HL-60 (cell line): ENCODE measurements around the gene SUOX.

Experiments
- DNase-seq, 2 experiments: peaks; one replicate each; pipeline ENCODE4 v3.0.0-alpha.2; 2010 to 2020; ENCODE audit warnings: low read depth in 1 of 2, low spot score in 1 of 2
- H3K27ac ChIP-seq: fragments of 250-450 bp; sonication (Bioruptor Pico); replicated peaks from 2 replicates; pipeline ENCODE4 v1.5.1; 2020; ENCODE audit warnings: mild to moderate bottlenecking, moderate library complexity
- H3K27me3 ChIP-seq: fragments of 250-450 bp; sonication (Bioruptor Pico); 2 replicates; pipeline ENCODE4 v1.5.1; 2021; ENCODE audit warnings: mild to moderate bottlenecking, moderate library complexity; ENCODE audit not compliant: insufficient read depth, poor library complexity, severe bottlenecking
- H3K4me3 ChIP-seq: replicated peaks from 2 replicates; pipeline ENCODE4 v1.5.1; 2011; ENCODE audit warnings: mild to moderate bottlenecking, control low read depth, low read length; ENCODE audit not compliant: insufficient read depth
- GABPA ChIP-seq: IDR thresholded peaks from 2 replicates; pipeline ENCODE4 v1.6.1; 2012; ENCODE audit warnings: low read depth
- POLR2AphosphoS5 ChIP-seq: IDR thresholded peaks from 2 replicates; pipeline ENCODE4 v1.6.1; 2012; ENCODE audit warnings: low read depth
- REST ChIP-seq: IDR thresholded peaks from 2 replicates; pipeline ENCODE4 v1.6.1; 2012; ENCODE audit warnings: low read depth; ENCODE audit not compliant: insufficient replicate concordance
- SPI1 ChIP-seq: IDR thresholded peaks from 2 replicates; pipeline ENCODE4 v1.6.1; 2012; ENCODE audit warnings: low read depth, mild to moderate bottlenecking, borderline replicate concordance
- TF ChIP-seq, protein P1 (sequence below): IDR thresholded peaks from one replicate; pipeline ENCODE4 v1.5.1; 2011; ENCODE audit warnings: low read length, control low read depth, inconsistent platforms; ENCODE audit not compliant: insufficient read depth

The SUOX gene

GRCh38 chr12:56004211-56004610 is 7.1 kb downstream of the SUOX start:
- H3K4me3 ChIP-seq, result no peak overlapping the region
- no peak for TF ChIP-seq REST
- no peak for TF ChIP-seq SPI1
- no peak for TF ChIP-seq GABPA
- TF ChIP-seq, protein P1, sequence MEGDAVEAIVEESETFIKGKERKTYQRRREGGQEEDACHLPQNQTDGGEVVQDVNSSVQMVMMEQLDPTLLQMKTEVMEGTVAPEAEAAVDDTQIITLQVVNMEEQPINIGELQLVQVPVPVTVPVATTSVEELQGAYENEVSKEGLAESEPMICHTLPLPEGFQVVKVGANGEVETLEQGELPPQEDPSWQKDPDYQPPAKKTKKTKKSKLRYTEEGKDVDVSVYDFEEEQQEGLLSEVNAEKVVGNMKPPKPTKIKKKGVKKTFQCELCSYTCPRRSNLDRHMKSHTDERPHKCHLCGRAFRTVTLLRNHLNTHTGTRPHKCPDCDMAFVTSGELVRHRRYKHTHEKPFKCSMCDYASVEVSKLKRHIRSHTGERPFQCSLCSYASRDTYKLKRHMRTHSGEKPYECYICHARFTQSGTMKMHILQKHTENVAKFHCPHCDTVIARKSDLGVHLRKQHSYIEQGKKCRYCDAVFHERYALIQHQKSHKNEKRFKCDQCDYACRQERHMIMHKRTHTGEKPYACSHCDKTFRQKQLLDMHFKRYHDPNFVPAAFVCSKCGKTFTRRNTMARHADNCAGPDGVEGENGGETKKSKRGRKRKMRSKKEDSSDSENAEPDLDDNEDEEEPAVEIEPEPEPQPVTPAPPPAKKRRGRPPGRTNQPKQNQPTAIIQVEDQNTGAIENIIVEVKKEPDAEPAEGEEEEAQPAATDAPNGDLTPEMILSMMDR, result no peak
- no peak for TF ChIP-seq POLR2AphosphoS5

GRCh38 chr12:56007564-56008559 is 10.8 kb downstream of the SUOX start:
- peak overlapping the region; percentile 48 for H3K27ac ChIP-seq
- TF ChIP-seq SPI1 (no peak), GABPA (no peak), REST (no peak), POLR2AphosphoS5 (no peak)
- TF ChIP-seq, protein P1, result no peak
- no peaks in the 10 kb centered on the region for H3K27me3 ChIP-seq
- peak overlapping the region; percentile 81 for H3K4me3 ChIP-seq
- DNase-seq, result peak in 1 of 2 experiments; percentile 23

More at GRCh38 chr12:56004211-56004610, 7.1 kb downstream of the SUOX start:
- no peak for DNase-seq
- no peaks in the 10 kb centered on the region for H3K27me3 ChIP-seq
- no peak overlapping the region for H3K27ac ChIP-seq

- no peak overlapping the region for H3K4me3 ChIP-seq
- DNase-seq, result no peak
- no peak overlapping the region for H3K27ac ChIP-seq
- TF ChIP-seq GABPA (no peak), REST (no peak), POLR2AphosphoS5 (no peak), SPI1 (no peak)
- TF ChIP-seq, protein P1, result no peak
- H3K27me3 ChIP-seq, result no peaks in the 10 kb centered on the region
Observed at GRCh38 chr12:56010111-56010570, 13.1 kb downstream of the SUOX start.
